Ishikawa (cell line): ENCODE measurements around the gene KLHDC10.

Source experiments
- CEBPB ChIP-seq: IDR thresholded peaks from 2 replicates; pipeline ENCODE4 v1.6.1; 2012
- YY1 ChIP-seq: IDR thresholded peaks from 2 replicates; pipeline ENCODE4 v1.6.1; 2012; ENCODE audit warnings: low read depth

GRCh38 chr7:130108809-130109208 lies 38.5 kb downstream of the KLHDC10 start:
- TF ChIP-seq CEBPB = no peak
- TF ChIP-seq YY1 = no peak
